ENCODE measurements around the gene CERS2.

DNA sequence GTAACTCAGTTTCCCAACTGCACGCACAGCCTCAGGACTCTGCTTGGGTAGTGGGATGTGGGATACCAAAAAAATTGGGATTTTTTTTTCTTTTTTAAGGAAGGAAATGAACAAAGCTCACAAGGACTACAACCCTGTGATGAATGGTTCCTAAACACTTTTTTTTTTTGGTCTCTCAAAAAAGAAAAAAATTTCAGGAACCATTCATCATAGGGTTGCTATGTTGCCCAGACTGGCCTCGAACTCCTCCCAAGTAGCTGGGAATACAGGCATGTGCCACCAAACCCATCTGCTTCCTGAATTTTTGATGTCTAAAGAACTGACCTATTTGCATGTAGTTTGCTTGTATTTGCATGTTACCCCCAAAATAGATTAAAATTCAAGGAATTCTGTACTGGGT lies 25.3 kb upstream of the CERS2 start:
- TF ChIP-seq, protein P1, sequence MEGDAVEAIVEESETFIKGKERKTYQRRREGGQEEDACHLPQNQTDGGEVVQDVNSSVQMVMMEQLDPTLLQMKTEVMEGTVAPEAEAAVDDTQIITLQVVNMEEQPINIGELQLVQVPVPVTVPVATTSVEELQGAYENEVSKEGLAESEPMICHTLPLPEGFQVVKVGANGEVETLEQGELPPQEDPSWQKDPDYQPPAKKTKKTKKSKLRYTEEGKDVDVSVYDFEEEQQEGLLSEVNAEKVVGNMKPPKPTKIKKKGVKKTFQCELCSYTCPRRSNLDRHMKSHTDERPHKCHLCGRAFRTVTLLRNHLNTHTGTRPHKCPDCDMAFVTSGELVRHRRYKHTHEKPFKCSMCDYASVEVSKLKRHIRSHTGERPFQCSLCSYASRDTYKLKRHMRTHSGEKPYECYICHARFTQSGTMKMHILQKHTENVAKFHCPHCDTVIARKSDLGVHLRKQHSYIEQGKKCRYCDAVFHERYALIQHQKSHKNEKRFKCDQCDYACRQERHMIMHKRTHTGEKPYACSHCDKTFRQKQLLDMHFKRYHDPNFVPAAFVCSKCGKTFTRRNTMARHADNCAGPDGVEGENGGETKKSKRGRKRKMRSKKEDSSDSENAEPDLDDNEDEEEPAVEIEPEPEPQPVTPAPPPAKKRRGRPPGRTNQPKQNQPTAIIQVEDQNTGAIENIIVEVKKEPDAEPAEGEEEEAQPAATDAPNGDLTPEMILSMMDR (IDR thresholded peaks at IDR 0.05) = no peak
- TF ChIP-seq POLR2A (IDR thresholded peaks at IDR 0.05) = no peak
- no peak for TF ChIP-seq EP300 (IDR thresholded peaks at IDR 0.05)
